Measurements from ENCODE around the gene THSD4. TPM values are rescaled to one million over a fixed set of nuclear protein-coding genes. Genes with fewer than 3 reads are reported as not detected.

The THSD4 gene
- total RNA-seq, 4 donors from 2014 or later = 39.4 to 232 (median 127) TPM

GRCh38 chr15:71304681-71305080 is 189.4 kb downstream of the THSD4 start:
- no peak overlapping the region for H3K27ac ChIP-seq
- TF ChIP-seq CTCF (IDR thresholded peaks at IDR 0.05) (no peak), POLR2A (IDR thresholded peaks at IDR 0.05) (no peak)
- 70 to 78% methylated on average over 4 of the region's 4 CpGs for WGBS, 2 donors

GRCh38 chr15:71306538-71306937 is 191.3 kb downstream of the THSD4 start:
- Histone ChIP-seq H3K9me3 (no peaks in the 10 kb centered on the region), H3K4me1 (peaks cover 0 to 22% (median 0%) of the 10 kb centered on the region in 3 donors), H3K27me3 (no peaks in the 10 kb centered on the region), H3K4me3 (no peak overlapping the region), H3K36me3 (no peaks in the 10 kb centered on the region), H3K27ac (no peak overlapping the region)
- no peak for DNase-seq
- no peak for TF ChIP-seq POLR2A (IDR thresholded peaks at IDR 0.05)
- TF ChIP-seq CTCF (IDR thresholded peaks at IDR 0.05) = no peak
- intact Hi-C loops (cut with DNase I) = no loop called here

More at GRCh38 chr15:71304681-71305080, 189.4 kb downstream of the THSD4 start:
- Histone ChIP-seq H3K4me1 (peaks cover 0 to 24% (median 0%) of the 10 kb centered on the region in 3 donors), H3K9me3 (no peaks in the 10 kb centered on the region), H3K27me3 (no peaks in the 10 kb centered on the region), H3K4me3 (no peak overlapping the region), H3K36me3 (no peaks in the 10 kb centered on the region)
- DNase-seq = no peak
- intact Hi-C loops (cut with DNase I) = no loop called here

- H3K9me3 ChIP-seq = no peaks in the 10 kb centered on the region
- H3K4me3 ChIP-seq = no peak overlapping the region
- H3K27me3 ChIP-seq = no peaks in the 10 kb centered on the region
- no peak overlapping the region for H3K27ac ChIP-seq
- TF ChIP-seq POLR2A (IDR thresholded peaks at IDR 0.05) = no peak
- no peak for TF ChIP-seq CTCF (IDR thresholded peaks at IDR 0.05)
- DNase-seq = no peak
- H3K4me1 ChIP-seq = no peaks in the 10 kb centered on the region
- intact Hi-C loops (cut with DNase I) = no loop called here
- no peaks in the 10 kb centered on the region for H3K36me3 ChIP-seq
- 69 to 79% methylated on average over 5 to 8 of the region's 8 CpGs for WGBS, 2 donors
Observed at GRCh38 chr15:71312194-71312708, 197.0 kb downstream of the THSD4 start.

GRCh38 chr15:71312731-71313460 is 197.6 kb downstream of the THSD4 start:
- H3K27ac ChIP-seq = no peak overlapping the region
- WGBS, 2 donors = 72 to 73% methylated on average over 6 of the region's 6 CpGs
- no peak overlapping the region for H3K4me3 ChIP-seq
- H3K4me1 ChIP-seq = no peaks in the 10 kb centered on the region
- TF ChIP-seq CTCF (IDR thresholded peaks at IDR 0.05) (no peak), POLR2A (IDR thresholded peaks at IDR 0.05) (no peak)
- no peaks in the 10 kb centered on the region for H3K9me3 ChIP-seq
- H3K27me3 ChIP-seq = no peaks in the 10 kb centered on the region
- H3K36me3 ChIP-seq = no peaks in the 10 kb centered on the region
- DNase-seq = no peak
- intact Hi-C loops (cut with DNase I) = no loop called here

GRCh38 chr15:71313806-71314205 is 198.5 kb downstream of the THSD4 start:
- Histone ChIP-seq H3K4me3 (no peak overlapping the region), H3K36me3 (no peaks in the 10 kb centered on the region), H3K27ac (no peak overlapping the region), H3K4me1 (no peaks in the 10 kb centered on the region), H3K9me3 (no peaks in the 10 kb centered on the region), H3K27me3 (no peaks in the 10 kb centered on the region)
- TF ChIP-seq CTCF (IDR thresholded peaks at IDR 0.05) (no peak), POLR2A (IDR thresholded peaks at IDR 0.05) (no peak)
- WGBS, 2 donors = 77 to 88% methylated on average over 3 of the region's 3 CpGs
- DNase-seq = no peak
- intact Hi-C loops (cut with DNase I) = no loop called here
